Stimulated activated CD4-positive, alpha-beta T cell treated with anti-CD3 and anti-CD28 coated beads, Interleukin-2, amount 100 ng/mL, for 24 hours (primary cell): ENCODE measurements around the gene KRT16.
"Not testable (repeated sequence)": the region's sequence is repeated elsewhere in the genome, so short reads cannot be mapped to it uniquely, and the experiment has no call there.

Experiments used
- DNase-seq, 2 donors: peaks; one replicate each; pipeline ENCODE4 v3.0.0-alpha.2; 2020

KRT16 gene

DNA sequence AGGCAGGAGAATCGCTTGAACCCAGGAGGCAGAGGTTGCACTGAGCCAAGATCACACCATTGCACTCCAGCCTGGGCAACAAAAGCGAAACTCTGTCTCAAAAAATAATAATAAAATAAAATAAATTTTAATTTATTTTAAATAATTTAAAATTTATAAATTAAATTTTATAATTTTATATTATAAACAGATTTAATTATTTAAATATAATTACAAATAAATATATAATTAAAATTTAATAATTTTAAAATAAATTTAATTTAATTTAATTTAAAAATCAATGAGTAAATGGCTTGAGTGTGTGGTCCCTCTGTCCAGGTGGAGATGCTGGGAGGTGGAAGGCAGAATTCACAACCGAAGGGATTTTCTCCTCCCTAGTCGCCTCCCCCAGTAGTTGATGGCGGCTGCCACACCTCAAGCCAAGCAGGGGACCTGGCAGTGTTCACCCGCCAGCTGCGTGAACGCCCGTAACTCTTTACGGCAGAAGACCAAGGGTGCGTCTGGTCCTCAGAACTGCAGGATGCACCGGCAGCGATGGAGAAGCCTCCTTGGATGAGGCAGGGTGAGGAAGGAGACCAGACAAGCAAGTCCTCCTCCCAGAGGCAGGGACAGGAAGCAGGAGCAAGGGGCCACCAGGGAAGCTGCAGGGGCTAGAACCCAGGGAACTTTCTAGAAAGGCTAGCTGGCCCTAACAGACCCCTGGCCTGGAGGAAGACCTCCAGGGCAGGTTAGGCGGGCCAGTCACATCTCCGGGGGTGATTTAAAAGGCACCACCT is 34.7 kb upstream of the KRT16 start:
- no peak for DNase-seq

DNA sequence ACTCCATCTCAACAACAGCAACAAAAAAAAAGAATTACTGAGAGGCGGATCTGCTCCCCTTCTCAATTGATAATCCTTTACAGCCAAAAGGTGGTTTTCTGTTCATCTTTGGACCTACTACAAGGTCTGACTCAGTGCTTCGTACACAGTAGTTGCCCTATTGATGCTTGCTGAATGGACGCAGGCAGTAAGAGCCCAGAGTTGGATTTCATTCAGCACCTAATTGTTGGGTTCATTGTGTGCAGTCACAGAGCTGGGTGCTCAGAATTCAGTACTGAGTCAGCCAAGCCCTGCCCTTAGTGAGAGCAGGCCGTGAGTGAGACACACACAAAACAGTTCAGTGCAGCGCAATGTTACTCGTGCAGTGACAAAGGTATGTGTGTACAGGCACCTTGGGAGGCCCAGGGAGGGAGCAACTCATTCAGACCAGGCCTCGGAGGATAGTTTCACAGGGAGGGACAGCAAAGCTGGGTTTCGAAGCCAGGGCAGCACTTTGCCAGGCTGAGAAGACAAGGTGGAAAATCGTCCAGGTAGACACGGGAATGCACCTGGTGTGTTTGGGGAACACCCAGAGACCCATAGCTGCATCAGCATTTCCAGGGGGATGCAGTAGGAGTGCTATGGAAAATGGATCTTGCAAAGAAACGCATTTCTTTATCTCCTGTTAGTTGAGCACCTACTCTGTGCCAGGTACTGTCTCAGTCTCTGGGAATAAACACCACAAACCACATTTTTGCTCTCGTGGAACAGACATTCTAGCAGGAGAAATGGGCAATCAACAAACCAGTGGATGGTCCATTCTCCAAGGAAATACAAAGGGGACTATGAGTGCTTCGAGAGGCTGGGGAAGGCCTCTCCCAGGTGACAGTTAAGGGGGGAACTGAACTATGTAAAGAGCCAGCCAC is 29.9 kb upstream of the KRT16 start:
- no peak for DNase-seq

DNA sequence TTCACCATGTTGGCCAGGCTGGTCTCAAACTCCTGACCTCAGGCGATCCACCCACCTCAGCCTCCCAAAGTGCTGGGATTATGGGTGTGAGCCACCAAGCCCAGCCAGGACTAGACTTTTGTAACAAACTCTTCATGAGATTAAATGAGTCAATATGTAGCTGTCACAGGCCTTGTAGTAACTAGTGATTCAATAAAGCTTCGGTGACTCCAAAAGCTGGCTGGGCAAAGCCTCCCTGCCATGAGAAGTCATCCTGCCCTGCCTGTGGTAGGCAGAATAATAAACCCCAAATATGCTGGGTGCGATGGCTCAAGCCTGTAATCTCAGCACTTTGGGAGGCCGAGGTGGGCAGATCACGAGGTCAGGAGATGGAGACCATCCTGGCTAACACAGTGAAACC is 28.0 kb upstream of the KRT16 start:
- not testable (repeated sequence) for DNase-seq

DNA sequence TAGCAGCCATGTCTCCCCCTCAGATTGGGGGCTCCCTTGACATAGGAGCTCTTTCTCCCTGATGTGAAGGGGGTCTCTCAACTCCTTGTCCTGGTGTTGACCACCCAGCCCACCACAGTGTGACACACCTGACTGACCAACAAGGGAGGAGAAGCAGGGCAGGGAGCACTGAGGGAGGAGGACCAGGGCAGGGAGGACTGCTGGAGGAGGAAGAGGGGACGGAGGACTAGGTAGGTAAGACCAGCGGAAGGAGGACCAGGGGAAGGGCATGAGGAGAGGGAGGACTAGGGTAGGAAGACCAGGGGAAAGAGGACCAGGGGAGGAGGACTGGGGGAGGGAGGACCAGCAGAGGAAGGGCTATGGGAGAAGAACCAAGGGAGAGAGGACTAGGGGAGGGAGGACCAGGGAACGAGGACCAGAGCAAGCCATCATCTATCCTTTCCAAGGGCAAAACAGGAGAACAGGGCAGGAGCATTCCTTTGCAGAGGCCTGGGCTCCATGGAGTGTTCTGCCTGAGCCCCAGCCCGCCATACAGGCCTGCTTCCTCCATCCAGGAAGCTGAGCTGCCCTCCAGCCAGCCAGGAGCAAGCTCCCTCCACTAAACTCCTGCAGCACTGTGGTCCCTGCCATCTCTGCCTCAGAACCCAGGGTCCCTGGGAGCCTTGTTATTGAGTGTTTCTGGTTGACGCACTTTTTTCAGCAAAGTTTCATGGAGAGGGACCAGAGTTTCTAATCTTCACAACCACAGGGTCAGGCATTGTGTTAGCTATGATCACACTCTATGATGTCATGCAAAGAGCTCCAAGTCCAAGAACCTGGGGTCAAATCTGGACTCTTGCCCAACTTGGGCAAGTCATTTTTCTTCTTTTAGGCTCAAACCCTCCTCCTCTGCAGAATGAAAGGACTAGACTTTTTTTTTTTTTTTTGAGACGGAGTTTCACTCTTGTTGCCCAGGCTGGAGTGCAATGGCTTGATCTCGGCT is 27.2 kb upstream of the KRT16 start:
- no peak for DNase-seq

DNA sequence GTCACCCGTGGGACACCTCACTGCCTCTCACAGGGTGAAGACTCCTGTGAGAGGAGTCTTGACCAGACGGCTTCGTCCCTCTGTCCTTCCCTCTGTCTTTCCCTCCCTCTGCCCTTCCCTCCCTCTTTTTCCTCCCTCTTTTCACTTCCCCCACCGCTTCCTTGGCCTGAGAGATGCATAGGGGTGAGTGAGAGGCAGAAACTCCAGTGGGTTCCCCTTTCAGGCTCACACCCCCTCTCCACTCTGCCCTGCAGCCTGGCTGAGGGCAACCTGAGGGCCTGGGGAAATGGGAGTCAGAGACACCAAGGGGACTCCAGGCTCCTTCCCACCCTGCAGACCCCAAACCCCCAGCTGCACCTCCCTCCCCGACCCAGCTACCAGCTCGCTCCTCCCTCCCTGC is 26.4 kb upstream of the KRT16 start:
- no peak for DNase-seq

DNA sequence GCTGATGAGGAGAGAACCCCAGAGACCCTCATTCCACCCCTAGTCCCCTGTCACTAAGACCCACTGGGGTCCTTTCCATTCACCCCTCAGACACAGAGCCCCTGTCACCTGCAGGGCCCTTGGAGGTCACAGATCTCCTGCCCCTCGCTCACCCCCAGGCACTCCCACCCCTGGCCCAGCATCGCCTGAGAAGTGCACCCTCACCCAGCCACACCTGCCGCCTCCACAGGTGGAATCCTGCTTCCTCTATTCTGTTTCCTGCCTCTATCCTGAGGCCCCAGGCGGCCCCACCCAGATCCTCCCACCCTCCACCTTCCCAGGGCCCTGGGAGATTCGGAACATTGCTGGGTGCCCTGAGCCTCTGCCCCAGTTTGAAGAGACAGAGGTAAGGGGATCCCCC is 25.6 kb upstream of the KRT16 start:
- DNase-seq = no peak

DNA sequence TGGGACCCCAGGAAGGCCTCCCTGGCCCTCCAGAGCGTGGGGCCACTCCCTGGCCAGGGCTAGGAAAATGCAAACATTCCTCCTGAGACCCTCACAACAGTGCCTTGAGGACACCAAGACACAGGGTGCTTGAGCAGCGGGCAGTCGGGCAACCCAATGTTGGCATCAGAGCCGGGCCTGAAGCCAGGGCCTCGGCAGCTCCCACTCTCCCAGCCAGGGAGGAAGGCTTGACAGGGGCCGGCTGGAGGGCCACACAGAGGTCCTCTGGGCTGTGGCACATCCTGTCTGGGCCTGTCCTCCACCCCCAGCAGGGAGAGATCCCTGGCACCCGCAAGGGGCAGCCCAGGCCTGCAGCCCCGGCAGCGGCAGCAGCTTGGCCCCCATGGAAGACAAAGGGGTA is 24.1 kb upstream of the KRT16 start:
- DNase-seq = no peak

DNA sequence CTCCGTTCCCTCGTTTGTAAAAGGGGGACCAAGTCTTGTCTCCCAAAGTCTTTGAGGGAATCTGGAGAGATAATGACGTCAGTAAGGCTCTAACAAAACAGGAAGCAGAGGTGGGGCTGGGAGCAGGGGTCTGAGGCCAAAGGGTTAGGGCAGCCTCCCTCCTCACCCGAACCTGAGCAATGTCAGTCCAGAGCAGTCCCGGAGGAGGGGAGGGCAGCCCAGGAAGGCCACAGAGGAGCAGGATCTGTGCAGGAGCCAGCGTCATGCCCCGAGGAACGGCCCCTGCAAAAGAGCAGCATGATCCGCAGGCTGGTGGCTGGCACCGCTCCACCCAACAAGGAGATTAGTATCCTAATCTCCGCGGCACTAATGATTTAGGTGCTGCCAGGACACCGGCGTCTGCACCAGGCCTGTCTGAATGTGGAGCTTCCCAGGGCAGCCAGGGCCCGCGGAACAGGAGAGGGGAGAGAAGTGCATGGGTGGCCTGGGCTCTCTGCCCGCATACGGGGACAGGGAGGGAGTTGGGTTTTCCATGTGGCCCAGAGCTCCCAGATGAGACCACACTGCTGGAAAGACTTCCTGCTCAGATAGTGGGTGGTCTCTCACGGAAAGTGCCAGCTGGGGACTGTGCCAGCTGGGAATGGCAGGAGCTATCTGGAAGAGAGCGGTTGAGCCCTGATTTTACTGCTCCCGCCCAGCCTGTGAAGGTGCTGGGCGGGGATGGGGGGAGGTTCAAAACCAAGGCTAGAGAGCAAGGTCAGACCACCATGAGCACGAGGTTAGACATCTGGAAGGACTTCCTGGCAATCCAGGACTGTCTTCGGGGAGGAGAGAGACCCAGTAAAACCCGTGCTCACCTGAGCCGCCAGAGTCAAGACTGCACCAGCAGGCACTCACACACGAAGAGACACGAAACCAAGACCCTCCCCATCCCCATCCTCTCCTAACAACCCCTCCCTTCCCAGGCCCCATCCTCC is 22.8 kb upstream of the KRT16 start:
- DNase-seq = no peak

DNA sequence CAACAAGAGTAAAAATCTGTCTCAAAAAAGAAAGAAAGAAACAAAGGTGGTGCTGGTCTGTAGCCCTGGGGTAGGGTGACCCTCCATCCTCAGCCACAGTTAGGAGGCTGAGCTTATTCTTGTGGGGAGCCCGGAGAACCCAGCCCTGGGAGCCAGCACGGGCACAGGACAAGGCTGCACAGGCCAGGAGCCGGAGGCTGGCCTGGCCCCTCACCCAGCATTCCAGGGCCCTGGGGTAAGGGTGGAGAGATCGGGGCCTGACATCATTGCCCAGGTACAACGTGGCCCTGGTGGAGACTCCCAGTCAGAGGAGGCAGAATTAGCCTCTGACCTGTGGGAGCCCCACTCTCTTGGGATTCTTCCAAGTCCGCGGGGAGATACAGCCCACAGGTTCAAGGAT is 22.1 kb upstream of the KRT16 start:
- no peak for DNase-seq

DNA sequence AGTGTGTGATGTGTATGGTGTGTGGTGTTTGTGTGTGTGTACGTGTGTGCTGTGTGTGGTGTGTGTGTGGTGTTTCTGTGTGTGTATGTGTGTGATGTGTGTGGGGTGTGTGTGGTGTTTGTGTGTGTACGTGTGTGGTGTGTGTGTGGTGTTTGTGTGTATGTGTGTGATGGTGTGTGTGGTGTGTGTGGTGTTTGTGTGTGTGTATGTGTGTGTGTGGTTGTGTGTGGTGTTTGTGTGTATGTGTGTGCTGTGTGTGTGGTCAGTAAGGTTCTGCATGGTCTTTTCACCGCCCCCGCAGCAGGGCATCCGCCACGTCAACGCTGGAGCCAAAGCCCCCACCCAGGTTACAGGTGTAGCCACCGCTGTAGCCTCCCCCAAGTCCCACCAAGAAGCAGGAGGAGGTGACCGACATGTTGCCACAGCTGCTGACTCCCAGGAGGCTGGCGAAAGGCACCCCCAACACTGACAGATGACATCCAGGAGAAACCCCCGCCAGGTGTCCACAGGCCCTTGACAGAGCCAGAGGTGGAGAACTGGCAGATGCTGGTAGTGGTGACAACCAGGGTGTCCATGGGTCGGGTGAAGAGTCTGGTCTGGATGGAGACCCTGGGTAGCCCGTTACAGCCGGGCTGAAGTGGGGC is 21.1 kb upstream of the KRT16 start:
- no peak for DNase-seq

DNA sequence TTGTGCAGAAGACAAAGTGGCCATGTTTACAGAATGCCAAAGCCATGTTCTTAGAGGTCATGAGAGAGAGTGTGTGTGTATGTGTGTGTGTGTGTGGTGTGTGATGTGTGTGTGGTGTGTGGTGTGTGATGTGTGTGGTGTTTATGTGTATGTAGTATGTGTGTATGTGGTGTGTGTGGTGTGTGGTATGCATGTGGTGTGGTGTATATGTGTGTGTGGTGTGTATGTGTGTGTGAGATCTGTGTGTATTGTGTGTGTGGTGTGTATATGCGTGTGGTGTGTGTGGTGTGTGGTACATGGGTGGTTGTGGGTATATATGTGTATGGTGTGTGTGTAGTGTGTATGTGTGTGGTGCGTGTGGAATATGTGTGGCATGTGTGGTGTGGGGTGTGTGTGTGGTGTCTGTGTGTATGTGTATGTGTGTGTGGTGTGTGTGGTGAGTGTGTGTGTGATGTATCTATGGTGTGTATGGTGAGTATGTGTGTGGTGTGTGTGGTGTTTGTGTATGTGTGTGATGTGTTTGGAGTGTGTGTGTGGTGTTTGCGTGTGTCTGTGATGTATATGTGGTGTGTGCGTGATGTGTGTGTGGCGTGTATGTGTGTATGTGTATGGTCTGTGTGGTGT is 20.0 kb upstream of the KRT16 start:
- no peak for DNase-seq

DNA sequence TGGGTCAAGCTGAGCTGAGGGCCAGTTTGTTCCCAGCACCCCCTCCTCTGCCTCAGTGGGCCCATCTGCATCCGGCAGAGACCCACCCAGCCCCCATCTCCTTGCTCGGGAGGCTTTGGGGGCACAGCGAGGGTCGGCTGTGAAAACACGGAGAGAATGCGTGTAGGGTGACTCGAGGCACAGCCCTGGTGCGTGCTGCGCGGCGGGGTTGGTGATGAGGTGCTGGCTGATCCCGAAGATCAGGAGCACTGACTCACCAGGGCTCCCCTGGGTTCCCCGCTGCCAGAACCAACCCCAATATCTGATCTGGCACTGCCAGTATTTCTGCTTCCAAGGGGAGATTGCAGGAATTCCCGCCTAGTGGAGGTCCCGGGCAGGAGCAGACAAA is 19.3 kb upstream of the KRT16 start:
- DNase-seq = no peak

DNA sequence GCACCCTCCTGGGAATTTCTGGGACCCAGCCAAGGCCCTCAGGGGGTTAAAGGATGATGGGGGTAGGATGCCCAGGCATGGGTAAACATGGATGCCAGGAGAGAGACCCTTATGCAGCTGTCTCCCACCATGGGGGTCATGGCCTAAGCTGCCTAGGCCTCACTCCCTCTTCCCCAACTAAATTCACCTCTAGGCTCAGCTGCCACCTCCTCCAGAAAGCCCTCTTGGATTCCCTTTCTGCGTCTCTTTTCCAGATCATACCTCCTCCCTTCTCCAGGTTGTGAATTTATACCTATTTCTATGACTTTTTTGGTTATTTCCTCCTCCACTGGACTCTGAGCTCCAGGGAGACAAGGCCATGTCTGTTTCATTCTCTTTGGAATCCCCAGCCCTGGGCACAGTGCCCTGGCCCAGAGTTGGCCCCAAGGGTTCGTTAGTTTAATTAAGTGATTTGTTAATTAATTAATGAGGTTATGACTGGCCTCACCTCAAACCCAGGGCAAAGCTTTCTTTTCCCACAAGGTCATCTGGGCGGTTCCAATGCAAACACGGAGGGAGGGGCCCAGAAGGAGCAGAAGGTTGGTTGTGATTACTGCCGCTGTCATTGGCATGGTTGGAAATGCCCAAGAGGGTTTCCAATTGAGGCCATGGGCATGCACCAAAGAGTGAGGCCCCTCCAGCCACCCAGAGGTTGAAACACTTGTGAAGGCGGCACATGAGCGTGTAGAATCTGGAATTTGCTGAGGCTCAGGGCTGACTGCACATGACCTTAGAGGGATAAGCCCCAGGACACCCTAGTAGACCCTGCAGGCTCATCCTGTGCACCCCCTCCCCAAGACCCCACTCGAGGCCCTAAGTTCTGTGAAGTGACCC is 18.7 kb upstream of the KRT16 start:
- DNase-seq = no peak

DNA sequence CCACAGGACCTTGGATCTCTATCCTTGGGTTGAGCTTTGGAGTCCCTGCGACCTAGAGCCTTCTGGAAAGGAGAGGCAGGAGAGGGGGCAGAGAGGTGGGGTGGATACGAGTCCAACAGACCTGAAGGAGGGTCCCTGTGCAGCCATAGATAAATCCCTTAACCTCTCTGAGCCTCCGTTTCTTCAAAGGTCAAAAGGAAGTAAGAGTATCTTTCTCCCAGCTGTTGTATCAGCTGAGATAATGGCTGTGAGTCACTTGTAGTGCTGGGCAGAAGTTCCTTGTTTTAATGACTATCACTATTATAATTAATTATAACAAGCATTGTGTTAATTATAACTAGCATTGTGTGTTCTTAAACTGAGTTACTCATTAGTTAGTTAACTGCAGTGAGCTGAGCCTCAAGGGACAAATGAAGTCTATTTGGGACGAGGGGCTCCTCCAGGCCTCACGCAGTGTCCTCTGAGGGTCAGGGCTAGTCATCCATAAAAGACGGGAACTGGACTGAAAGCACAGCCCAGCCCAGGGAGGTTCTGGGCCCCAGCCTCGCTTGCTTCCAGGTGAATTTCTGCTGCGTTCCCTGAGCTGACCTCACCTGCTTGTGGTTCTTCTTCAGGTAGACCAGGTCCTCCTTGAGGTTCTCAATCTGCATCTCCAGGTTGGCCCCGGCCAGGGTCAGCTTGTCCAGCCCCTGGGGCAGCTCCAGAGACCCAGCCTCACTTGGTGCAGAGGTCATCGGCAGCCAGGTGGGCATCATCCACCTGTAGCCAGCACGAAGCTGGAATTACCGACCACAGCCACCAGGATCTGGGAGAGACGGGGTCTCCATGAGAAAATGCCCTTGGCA is 17.5 kb upstream of the KRT16 start:
- DNase-seq = no peak

DNA sequence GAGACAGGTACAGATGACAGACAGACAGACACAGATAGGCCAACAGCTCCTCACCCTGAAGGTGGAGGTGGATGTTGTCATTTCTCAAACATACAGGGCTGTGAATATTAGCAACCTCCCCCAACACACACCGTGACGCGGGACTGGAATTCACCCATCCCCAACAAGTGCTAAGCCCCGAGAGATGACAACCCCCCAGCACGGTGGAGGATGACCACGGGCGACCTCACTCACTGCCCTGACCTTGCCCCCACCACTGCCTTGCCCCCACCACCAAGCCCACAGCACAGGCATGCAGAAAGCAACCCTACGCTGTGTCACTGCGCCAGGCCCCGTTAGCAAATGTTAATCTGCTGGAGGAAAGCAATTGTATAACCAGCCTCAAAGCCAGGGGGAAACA is 16.7 kb upstream of the KRT16 start:
- no peak for DNase-seq

DNA sequence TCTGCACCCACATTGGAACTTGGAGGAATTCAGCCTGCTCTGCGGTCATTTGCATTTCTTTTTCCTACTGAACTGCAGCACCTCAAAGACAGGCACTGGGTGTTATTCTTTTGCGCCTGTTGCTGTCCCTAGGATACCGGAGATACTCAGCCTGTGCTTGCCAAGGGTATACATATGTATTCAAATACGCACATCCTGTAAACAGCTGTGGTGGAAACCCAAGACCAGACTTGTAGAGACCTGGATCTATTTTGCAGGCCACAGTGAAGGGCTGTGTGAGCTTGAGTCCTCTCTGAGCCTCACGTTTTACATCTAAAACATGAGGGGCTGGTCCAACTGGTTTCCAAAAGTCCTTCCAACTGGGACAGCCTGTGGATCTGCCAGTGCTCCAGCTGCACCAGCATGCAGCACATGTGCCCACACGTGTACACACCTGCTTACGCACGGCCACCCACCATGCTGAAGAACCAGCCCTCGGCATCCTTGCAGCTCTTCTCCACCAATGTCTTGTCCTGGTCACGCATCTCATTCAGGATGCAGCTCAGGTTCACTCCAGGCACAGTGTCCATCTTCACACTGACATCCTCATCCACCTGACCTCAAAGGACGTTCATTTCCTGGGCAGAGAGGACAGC is 16.2 kb upstream of the KRT16 start:
- not testable (repeated sequence) for DNase-seq

DNA sequence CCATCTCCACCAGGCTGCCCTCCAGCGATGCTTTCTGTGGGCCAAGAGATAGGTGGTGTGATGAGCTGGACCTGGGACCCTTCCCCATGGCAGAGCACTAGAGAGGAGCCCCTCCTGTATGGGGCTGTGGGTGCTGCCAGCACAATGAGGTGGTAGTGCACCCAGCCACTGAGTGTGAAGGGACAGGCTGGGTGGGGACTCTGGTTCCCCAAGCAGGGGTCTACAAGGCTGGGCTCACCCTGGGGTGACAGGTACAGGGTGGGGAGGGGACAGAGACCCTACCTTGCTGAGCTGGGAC is 15.5 kb upstream of the KRT16 start:
- not testable (repeated sequence) for DNase-seq

DNA sequence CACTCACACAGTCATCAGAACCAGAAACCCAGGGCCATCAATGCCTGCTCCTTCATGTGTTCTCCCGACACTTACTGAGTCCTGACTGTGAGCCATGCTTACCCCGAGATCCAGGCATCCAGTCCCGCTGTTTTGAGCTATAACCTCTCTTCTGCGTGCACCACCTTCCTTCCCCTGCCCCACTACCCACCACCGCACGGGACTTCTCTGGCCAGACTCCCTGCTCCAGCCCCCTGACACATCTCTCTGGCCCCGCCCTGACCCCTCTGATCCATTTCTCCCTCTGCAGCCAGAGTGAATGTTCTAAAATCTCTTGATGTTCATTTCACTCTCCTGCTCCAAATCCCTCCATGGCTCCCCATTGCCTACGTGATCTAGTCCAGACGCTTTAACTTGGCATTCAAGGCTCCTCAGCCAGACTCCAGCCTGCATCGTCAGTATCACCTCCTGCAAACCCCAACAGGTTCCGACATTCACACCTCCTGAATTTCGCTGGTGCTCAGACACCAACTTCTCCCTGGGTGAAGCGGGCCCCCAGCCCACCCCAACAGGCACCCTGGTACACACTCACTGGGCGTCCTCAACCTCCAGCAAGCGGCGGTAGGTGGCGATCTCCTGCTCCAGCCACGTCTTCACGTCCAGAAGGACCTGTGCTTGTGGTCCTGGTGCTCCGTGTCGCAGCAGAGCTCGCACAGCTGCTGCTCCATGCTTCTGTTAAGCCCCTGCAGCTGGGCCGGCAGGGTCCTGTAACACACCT is 14.9 kb upstream of the KRT16 start:
- DNase-seq = no peak
